ENCODE results near the gene TAX1BP3. TPM values are rescaled to one million over a fixed set of nuclear protein-coding genes. Genes with fewer than 3 reads are reported as not detected.

The TAX1BP3 gene
- total RNA-seq, 1 donor from 2014 or later = 148 TPM

DNA sequence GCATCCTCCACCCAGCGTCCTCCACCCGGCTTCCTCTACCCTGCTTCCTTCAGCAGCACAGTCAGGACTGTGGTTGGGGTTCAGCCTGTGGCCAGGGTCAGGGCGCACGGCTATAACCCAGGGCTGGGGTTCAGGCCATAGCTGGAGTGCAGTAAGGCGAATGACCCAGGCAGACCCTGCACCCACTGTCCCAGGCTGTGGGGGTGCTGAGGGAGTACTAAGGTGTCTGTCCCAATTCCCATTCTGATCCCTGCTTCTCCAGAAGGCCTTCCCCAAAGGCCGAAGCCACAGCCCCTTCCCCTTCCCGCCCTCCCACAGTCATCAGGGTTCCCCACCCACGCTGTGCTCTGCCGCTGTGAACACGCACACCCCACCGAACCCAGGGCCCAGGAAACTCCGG, 12.7 kb upstream of the TAX1BP3 start:
- TF ChIP-seq, protein P1, sequence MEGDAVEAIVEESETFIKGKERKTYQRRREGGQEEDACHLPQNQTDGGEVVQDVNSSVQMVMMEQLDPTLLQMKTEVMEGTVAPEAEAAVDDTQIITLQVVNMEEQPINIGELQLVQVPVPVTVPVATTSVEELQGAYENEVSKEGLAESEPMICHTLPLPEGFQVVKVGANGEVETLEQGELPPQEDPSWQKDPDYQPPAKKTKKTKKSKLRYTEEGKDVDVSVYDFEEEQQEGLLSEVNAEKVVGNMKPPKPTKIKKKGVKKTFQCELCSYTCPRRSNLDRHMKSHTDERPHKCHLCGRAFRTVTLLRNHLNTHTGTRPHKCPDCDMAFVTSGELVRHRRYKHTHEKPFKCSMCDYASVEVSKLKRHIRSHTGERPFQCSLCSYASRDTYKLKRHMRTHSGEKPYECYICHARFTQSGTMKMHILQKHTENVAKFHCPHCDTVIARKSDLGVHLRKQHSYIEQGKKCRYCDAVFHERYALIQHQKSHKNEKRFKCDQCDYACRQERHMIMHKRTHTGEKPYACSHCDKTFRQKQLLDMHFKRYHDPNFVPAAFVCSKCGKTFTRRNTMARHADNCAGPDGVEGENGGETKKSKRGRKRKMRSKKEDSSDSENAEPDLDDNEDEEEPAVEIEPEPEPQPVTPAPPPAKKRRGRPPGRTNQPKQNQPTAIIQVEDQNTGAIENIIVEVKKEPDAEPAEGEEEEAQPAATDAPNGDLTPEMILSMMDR (IDR thresholded peaks at IDR 0.05; ENCODE audit: unreplicated experiment) = no peak
- Mint-ChIP-seq H3K4me3 (ENCODE audit: unreplicated experiment) (no peak overlapping the region), H3K27ac (ENCODE audit: unreplicated experiment) (no peak overlapping the region), H3K4me1 (ENCODE audit: unreplicated experiment) (no peaks in the 10 kb centered on the region), H3K27me3 (ENCODE audit: unreplicated experiment) (peaks cover 6% of the 10 kb centered on the region), H3K9me3 (ENCODE audit: unreplicated experiment) (no peaks in the 10 kb centered on the region), H3K36me3 (ENCODE audit: low read depth, unreplicated experiment) (no peaks in the 10 kb centered on the region)
- DNase-seq (ENCODE audit: low spot score) = no peak

DNA sequence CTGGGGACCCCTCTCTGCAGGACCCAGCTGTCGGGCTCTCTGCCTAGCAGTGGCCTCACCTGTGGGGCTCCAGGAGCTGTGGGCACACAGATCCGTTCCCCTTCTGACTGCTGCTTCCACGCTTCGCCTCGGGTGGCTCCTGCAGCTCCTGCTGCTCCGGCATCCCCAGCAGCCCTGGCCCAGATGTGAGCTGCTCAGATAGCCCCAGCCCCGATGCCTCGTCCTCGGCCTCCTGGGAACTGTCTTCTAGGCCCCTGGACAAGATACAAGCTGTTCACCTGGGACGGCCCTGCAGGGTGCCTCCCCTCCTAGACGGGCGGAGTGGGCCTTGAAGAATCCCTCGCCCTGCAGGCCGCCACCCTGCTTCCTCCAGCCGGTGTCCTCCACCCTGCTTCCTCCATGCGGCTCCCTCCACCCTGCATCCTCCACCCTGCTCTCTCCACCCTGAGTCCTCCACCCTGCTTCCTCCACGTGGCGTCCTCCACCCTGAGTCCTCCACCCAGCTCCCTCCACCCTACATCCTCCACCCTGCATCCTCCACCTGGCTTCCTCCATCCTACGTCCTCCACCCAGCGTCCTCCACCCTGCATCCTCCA, 11.3 kb upstream of the TAX1BP3 start:
- no peak for DNase-seq (ENCODE audit: low spot score)
- no peak overlapping the region for H3K27ac Mint-ChIP-seq (ENCODE audit: unreplicated experiment)
- no peaks in the 10 kb centered on the region for H3K36me3 Mint-ChIP-seq (ENCODE audit: low read depth, unreplicated experiment)
- H3K4me1 Mint-ChIP-seq (ENCODE audit: unreplicated experiment) = no peaks in the 10 kb centered on the region
- no peaks in the 10 kb centered on the region for H3K9me3 Mint-ChIP-seq (ENCODE audit: unreplicated experiment)
- H3K4me3 Mint-ChIP-seq (ENCODE audit: unreplicated experiment) = no peak overlapping the region
- TF ChIP-seq, protein P1 (IDR thresholded peaks at IDR 0.05; ENCODE audit: unreplicated experiment) = no peak
- peaks cover 3% of the 10 kb centered on the region for H3K27me3 Mint-ChIP-seq (ENCODE audit: unreplicated experiment)

DNA sequence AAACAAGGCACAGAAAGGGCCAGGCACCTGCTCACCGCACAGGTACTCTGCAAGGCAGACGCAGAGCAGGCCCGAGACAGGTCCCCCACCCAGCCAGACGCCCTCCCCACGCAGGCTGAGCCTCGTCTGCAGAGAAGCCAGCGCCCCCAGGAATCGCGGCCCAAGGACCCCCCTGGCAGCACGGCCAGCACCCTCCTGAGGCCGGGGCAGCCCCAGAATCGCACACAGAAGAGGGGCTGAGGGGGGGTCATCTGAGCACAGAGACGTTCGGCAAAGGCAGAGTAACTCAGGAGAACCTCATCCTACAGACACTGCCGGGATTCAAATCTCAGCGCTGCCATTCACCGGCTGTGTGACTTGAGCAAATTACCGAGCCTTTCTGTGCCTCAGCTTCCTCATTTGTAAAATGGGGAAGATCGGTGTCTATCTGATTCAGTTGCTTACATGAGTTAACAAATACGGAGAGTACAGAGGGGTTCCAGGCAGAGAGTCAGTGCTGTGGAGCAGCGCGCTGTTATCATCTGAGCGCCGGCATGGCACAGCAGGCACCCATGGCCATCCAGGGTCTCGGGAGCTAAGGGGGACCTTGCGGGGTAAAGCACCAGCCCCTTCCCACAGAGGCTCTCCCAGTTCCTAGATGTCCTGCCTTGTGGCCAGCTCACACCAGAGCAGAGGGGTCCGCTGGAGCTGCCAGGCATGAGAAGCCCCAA, 10.6 kb upstream of the TAX1BP3 start:
- Mint-ChIP-seq H3K27ac (ENCODE audit: unreplicated experiment) (no peak overlapping the region), H3K9me3 (ENCODE audit: unreplicated experiment) (no peaks in the 10 kb centered on the region), H3K27me3 (ENCODE audit: unreplicated experiment) (peaks cover 3% of the 10 kb centered on the region), H3K4me3 (ENCODE audit: unreplicated experiment) (no peak overlapping the region), H3K4me1 (ENCODE audit: unreplicated experiment) (no peaks in the 10 kb centered on the region), H3K36me3 (ENCODE audit: low read depth, unreplicated experiment) (no peaks in the 10 kb centered on the region)
- TF ChIP-seq, protein P1 (IDR thresholded peaks at IDR 0.05; ENCODE audit: unreplicated experiment) = no peak
- DNase-seq (ENCODE audit: low spot score) = no peak

DNA sequence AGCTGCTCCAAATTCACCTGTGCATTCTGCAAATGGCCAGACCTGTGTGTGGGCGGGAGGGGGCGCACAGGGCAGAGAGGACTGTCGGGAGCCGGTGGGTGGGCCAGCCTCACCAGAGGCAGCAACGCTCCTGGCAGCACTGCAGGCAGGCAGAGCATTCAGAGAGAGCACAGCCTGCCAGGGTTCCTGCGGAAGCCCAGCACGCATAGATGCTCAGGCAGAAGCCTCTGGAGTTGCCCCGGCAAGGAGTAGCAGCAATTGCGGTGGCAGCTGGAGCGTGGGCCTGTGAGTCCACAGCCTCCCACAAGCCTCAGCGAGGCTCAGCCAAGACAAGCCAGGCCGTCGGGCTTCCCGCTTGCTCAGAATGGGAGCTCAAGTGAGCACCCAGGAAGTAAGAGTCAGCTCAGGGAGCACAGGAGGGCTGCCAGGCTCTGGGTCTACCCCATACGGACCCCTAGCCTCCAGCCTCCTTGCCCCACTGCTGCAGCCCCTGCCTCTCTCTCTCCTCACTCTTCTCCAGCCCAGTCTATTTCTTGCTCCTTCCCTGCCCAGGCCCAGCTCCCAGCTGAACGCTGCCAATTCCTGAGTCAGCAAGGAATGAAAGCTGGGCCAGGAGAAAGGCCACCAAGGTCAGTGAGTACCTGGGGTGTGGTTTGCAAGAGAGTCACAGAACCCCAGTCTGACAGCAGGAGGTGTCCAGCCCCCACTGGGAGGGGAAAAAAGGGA, 9.9 kb upstream of the TAX1BP3 start:
- no peaks in the 10 kb centered on the region for H3K4me1 Mint-ChIP-seq (ENCODE audit: unreplicated experiment)
- H3K27ac Mint-ChIP-seq (ENCODE audit: unreplicated experiment) = no peak overlapping the region
- no peaks in the 10 kb centered on the region for H3K36me3 Mint-ChIP-seq (ENCODE audit: low read depth, unreplicated experiment)

More for the DNA sequence above, 9.9 kb upstream of the TAX1BP3 start:
- DNase-seq (ENCODE audit: low spot score) = no peak
- Mint-ChIP-seq H3K4me3 (ENCODE audit: unreplicated experiment) (no peak overlapping the region), H3K27me3 (ENCODE audit: unreplicated experiment) (peaks cover 3% of the 10 kb centered on the region), H3K9me3 (ENCODE audit: unreplicated experiment) (no peaks in the 10 kb centered on the region)
- TF ChIP-seq, protein P1 (IDR thresholded peaks at IDR 0.05; ENCODE audit: unreplicated experiment) = no peak
